ENCODE data around the gene SLC6A6.

The SLC6A6 gene

GRCh38 chr3:14489641-14490040 is 87.2 kb downstream of the SLC6A6 start:
- DNase-seq: no peak

- DNase-seq: no peak
Observed at GRCh38 chr3:14490255-14490654, 87.8 kb downstream of the SLC6A6 start.

DNA sequence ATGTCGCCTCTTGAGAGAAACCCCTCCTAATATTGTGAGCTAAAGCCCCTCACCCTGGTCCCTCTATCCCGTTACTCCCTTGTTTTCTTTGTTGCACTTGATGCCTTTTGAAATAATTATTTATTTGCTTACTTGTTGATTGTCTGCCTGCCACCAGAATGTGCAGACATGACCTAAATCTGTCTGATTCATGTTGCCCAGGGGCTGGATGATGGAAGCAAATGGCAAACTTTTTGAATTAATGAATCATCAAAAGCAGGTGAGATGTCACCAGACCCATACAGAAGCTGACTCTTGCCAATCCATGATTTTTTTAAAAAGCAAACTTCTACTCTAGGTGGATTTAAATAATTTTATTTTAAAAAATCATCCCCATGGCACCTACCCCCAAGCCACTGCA is 88.4 kb downstream of the SLC6A6 start:
- no peak for DNase-seq

DNA sequence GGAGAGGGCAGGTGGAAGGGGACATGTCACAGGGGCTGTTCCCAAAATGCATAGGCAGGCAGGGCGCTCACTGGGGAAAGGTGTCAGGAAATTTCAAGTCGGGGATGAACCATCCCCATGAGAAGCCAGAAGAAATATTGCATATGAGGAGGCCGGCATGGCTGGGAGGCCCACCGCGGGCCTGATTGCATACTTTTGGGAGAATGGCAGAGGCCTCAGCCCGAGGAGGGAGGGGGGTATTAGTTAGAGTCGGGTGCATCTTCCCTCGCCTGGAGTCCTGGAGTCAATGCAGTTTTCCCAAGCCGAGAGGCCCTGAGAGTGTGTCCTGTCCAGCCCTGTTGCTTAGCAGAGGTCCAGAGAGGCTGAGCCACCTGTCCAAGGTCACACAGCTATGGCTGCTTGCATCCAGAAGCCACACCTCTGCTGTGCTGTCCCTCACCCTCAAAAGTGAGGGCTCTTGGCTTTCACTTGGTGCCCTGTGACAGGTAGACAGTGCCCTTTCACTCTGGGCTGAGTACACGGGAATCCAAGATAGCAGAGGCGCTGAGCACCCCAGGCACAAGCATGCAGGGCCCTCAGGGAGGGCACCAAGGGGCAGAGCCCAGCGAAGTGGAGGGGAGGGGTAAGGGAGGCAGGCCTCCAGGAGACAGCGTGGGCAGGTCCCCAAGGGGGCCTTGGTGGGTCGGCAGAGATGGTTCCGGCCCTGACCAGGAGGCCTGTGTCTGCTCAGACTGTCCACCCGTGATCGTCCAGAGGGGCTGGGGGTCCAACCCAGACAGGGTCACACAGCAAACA is 89.2 kb downstream of the SLC6A6 start:
- no peak for DNase-seq

- no peak for DNase-seq
Observed at GRCh38 chr3:14492948-14493881, 90.8 kb downstream of the SLC6A6 start.

DNA sequence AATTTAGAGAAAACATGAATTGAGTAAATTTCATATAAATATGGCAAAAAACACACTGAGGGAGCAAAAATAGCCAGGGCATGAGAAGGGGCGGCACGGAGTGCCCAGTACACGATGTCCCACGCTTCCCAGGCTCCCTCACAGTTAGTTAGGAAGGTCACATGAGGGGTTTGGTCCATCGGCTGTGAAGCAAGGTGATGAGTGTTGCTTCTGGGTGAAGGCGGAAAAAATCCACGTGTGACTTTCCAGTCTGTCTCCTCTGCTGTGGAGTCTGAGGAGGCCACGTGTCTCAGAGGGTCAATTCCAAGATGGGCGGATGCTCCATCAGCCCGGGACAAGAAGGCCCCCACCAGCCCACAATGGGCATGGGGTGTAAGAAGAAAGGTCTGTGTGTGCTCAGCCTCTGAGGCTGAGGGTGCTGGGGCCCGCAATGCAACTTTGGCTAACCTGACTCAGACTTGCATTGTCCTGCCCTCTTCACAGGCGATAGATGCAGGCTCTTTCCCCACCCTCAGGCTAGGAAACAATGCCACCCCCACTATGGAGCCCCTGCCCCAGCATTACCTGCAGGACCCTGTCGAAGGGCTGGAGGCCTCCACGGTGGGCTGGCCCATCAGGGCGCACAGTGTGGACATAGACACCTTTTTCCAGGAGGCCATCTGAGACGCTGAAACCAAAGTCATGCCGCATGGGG is 92.0 kb downstream of the SLC6A6 start:
- DNase-seq: no peak

GRCh38 chr3:14494973-14495300 is 92.5 kb downstream of the SLC6A6 start:
- DNase-seq: no peak

- no peak for DNase-seq
Observed at GRCh38 chr3:14496351-14496750, 93.9 kb downstream of the SLC6A6 start.

DNA sequence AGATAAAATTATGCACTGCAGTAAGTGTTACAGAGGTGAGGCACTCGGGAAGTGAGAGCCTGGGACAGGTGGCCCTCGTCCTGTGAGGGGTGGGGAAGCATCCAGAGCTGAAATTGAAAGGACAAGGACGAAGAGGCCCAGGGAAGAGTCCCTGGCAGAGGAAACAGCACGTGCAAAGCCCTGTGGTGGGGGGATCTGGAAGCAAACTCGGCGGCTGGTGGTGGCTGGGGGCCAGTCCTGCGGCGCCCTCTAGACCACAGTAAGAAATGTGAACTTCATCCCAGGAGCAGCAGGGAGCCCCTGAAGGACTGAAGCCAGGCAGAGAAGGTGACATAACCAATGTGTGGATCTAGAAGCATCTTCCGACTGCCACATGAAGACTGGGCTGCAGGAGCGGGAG is 94.9 kb downstream of the SLC6A6 start:
- DNase-seq: no peak

- DNase-seq: no peak
Observed at GRCh38 chr3:14502472-14502871, 100.1 kb downstream of the SLC6A6 start.

DNA sequence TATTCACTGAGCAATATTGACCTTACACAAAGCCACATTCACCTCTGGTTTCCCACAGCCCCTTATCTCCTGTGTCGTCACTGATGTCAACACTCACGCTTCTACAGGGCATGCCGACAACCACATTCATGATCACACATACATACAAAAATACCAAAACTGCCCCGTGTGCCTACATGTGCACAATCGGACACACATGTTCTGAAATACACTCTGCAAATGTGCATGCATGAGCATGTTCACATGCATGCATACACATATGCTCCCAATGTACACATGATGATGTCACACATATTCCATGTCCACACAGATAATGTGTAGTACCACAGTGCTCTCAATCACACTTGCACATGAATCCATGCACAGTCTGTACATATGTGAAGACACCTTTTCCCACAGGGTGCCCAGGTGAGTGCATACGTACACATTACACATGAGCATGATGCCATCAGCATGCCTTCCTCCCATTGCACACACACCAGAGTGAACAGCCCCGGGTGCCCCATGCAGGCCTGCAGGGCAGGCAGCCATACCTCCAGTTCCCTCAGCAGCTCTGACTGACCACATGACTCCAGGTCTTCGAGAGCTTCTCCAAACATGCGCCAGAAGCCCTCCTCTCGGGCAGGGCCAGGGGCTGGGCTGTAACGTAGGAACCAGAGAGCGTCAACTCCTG is 100.8 kb downstream of the SLC6A6 start:
- no peak for DNase-seq

- DNase-seq: no peak
Observed at GRCh38 chr3:14503706-14504065, 101.3 kb downstream of the SLC6A6 start.

GRCh38 chr3:14505001-14505802 is 102.8 kb downstream of the SLC6A6 start:
- no peak for DNase-seq

DNA sequence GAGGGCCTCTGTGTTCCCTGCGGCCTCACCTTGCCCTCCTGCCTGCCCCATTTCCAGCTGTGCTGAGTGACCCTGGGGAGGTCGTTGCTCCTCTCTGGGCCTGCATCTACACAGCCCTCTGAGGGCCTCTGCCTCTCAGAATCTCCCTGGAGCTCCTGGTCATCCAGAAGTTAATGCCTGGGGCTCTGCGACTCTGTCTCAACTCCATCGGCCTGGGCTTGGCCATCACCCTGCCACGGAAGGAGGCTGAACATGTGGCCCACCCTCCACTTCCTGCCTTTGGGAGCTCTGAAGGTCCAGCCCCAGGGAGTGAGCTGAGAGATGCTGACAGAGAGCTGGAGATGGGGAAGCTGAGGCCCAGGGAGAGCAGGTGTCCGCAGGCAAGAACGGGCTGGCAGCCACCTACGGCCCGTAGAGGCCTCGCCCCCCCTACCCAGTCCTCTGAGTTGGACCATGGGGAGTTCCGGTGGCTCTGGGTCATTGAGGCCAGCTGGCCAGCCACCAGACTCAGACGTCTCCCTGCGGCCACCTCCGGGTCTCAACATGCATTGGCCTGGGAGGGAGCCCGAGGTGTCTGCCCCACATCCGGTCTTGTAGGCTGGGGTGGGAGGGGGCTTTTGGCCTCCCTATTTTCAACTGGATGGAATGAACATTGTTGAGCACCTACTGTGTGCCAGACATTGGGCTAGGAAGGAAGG is 103.5 kb downstream of the SLC6A6 start:
- no peak for DNase-seq

- DNase-seq: no peak
Observed at GRCh38 chr3:14506626-14507304, 104.4 kb downstream of the SLC6A6 start.

- DNase-seq: no peak
Observed at GRCh38 chr3:14507305-14507741, 104.9 kb downstream of the SLC6A6 start.

GRCh38 chr3:14507757-14508504 is 105.5 kb downstream of the SLC6A6 start:
- DNase-seq: no peak

DNA sequence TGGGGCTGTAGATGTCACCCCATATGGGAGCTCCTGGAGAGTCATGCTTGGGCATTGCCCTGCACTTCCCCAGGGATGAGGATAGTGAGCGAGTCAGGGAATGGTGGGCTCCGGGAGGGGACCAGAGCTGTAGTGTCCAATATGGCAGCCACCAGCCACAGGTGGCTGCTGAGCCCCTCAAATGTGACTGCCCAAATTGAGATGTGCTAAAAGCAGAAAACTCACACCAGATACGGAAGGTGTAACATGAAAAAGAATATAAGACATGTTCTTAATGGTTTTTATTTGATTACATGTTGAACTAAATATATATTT is 106.1 kb downstream of the SLC6A6 start:
- no peak for DNase-seq

GRCh38 chr3:14508966-14509795 is 106.8 kb downstream of the SLC6A6 start:
- peak; percentile 6 for DNase-seq

DNA sequence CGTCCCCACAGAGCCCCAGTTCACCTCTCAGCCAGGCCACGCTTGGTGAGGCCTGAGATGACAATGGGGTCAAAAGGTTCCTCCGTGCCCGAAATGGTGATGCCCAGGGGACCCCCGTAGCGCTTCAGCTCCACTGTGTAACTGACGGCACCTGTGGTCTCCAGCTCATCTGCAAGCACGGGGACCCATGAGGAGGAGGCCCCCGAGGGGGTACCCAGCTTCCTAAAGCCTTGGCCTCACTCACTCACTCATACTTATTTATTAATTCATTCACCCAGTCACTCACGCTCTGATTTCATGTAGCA is 107.3 kb downstream of the SLC6A6 start:
- DNase-seq: no peak
